ENCODE data around the gene UBE3A.

The UBE3A gene

DNA sequence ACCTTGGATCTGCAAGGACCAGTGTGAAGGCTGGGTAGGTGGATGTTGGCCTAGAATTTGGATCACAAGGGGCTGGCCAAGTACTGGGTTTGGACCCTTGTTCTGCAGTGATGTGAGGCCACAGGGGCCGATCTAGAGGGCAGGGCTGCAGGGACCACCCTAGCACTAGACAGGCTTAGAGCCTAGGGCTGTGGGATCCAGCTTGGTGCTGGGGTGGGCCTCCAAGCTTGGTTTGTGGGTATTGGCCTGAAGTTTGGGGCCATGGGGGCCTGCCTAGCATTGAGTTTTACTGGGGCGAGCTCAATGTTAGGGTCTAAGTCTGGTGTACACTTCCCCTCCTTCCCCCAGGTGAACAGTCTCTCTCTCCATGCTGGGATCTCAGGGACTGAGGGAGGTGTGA, 36.5 kb downstream of the UBE3A start:
- no peak for DNase-seq

DNA sequence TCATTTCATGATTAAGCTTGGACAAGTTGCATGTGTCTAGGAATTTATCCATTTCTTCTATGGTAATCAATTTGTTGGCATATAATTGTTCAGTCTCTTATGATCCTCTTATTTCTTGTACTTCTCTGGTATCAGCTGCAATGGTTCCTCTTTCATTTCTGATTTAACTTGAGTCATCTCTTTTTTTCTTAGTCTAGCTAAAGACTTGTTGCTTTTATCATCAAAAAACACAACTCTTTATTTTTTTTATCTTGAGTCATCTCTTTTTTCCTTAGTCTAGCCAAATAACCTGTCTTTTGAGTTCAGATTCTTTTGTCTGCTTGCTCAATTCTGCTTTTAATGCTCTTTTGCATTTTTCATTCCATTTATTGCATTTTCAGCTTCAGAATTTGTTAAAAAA, 37.3 kb downstream of the UBE3A start:
- peak; percentile 51 to 53 for DNase-seq

GRCh38 chr15:25397100-25397499, 41.7 kb downstream of the UBE3A start:
- DNase-seq, result peak; percentile 52 to 72

DNA sequence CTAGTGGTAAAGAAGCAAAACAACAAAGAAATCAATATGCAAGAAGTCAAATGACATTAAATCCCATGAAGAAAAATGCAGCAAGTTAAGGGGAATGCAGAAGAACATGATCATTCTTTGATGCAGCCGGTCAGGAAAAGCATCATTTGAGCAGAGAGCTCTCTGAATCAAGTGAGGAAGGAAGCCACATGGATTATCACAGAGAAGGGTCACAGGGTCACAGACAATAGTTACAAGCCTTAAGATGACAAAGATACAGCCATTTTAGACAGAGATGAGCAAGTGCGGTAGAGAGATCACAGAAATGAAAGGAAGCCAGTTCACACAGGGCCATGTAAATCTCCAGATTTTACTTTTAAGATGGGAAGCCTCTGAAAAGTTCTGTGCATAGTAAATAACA, 43.9 kb downstream of the UBE3A start:
- no peak for DNase-seq

DNA sequence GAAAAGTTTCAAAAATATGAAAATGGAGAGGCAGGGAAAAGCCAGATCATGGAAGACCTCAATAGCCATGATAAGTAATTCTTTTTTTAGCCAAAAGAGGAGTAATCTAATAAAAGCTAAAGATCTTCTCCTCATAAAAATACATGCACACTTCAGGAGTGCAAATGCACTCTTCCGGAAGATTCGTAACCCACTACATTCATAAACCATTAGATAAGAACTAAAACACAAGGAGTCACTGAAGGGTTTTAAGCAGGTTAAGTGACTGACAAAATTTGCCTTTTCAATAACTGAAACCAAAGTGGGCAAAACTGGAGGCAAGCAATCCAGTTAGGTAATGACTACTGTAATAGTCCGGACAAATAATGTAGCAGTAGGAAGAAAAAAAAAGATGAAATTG, 46.0 kb downstream of the UBE3A start:
- DNase-seq, result no peak

DNA sequence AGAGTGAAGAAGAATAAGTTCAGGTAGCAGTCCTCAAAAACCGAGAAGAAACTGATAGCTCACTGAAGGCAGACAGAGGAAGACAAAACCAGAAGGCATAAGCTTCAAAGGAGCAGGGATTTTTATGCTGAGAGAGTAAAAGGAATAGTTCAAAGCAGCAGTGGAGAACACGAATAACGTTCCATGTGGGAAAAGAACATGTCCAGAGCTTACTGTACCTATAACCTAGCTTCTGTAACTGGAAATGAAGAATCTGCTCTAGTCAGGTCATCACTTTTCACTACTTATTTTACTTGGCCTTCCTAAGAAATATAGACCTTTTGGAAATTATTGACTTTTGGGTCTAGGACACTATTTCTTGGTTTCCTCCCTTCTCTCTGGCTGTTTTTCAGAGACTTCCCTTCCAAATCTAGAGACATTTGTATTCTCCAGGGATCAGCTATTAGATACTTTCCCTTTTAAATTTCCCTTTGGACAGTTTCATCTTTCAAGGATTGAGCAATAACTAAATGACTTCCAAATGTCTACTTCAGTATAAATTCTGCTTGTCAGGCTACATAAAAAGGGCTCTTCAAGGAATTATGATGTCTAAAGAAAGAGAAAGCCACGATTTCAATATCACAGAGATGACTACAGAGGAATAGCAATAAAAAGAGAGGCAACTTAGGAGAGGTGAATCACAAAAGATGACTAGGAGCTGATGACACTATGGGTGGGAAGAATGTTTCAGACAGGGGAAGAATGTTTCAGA, 46.7 kb downstream of the UBE3A start:
- DNase-seq, result peak; percentile 44 to 63

DNA sequence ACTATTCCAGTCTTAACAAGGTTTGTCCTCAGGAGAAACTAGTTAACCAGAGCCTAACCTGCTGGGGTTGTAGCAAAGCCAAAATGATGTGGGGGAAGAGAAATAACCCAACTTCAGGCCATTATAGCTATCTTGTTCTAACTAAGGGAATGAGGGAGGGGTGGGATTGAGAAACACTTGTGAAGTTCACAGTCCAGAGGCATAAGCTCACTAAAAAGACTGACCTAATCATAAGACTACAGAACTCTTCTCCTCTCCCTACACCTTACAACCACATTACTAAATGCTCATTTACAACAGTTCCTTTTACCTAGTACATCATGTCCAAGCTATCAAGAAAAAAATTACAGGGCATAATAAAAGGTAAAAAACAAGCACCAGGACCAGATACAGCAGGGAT, 52.8 kb downstream of the UBE3A start:
- no peak for DNase-seq

GRCh38 chr15:25381579-25381978, 57.2 kb downstream of the UBE3A start:
- no peak for DNase-seq

GRCh38 chr15:25378501-25378901, 60.3 kb downstream of the UBE3A start:
- DNase-seq, result no peak

GRCh38 chr15:25375557-25375956, 63.3 kb downstream of the UBE3A start:
- no peak for DNase-seq

DNA sequence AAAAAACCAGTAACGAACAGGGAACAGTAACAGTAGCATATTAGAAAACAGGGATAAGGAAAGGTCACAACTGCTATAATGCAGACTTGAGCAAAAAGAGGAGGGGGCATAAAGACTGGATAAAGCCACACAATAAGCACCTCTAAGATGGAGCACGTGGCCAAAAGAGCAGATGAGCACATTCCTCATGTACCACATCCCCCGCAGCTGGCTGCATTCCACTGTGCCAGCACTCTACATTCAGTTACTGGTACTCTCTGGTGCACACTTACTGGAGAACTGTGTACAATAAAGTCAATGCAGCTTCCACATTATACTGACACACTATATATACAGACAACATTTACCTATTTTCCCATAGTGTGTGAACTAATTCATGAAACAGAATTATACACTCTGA, 64.7 kb downstream of the UBE3A start:
- no peak for DNase-seq

DNA sequence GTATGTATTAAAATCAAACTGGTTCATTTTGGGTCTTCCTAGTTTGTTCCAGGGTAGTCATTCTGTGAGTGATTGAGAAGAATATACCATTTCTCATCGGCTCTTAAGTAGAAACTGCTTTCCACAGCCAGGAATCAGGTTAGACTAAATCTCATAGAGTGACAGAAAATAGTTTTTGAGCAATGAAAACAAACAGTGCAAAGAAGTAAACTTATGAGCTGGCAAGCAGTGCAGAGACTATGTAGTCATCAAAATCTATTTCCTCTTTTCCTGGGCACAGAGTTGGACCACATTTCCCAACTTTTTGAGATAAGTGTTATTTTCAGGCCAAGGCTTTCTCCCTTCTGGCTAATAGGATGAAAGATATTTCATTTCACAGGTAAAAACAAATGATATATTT, 66.5 kb downstream of the UBE3A start:
- DNase-seq, result peak; percentile 37 to 43

GRCh38 chr15:25368850-25369249, 70.0 kb downstream of the UBE3A start:
- DNase-seq, result no peak

DNA sequence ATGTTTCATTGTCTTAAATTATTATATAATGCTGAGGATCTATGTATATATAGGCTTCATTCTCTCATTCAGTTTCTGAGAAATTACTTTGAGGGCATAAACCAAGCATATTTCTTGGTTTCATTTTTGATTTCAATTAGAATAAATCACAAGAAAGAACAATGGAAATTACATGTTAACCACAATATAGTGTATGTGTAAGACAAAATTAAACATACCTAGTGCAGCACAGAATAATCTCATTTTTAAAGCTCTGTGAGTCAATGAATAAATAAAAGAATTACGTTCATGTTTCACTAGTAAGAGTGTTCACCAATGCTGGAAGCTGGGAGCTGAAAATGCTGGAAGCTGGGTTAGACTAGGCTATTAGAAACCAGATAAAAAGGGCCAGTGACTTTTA, 72.8 kb downstream of the UBE3A start:
- no peak for DNase-seq

DNA sequence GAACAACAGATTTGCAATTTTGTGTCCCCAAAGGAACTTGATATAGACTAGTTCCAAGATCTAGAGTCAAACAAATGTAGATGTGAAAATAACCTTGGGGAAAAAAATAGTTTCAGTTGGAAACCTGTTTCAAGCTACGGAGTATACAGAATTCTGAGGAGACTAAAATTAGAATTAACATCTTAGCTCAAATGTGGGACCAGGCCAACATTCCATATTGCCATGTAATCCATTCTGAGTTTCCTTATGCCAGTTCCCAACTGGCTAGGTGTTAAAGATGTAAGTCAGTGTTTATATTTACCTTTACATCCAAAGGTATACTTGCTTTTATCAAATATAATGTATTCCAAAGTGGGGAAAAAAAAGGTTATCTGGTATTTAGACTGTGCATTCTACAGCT, 76.3 kb downstream of the UBE3A start:
- no peak for DNase-seq

DNA sequence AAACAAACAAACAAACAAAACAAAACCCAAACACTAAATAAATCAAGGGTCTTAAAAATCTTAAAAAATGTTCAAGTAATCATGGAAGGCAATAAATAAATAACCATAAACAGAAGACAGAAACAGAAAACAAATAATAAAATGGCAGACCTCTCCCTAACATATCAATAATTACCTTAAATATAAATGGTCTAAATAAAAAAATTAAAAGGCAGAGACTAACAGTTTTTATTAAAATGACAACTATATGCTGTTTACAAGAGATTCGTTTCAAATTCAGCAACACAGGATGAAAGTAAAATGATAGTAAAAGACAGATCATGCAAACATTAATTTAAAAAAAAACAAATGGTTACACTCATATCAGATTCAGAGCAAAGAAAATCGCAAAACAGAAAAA, 91.1 kb downstream of the UBE3A start:
- no peak for DNase-seq

DNA sequence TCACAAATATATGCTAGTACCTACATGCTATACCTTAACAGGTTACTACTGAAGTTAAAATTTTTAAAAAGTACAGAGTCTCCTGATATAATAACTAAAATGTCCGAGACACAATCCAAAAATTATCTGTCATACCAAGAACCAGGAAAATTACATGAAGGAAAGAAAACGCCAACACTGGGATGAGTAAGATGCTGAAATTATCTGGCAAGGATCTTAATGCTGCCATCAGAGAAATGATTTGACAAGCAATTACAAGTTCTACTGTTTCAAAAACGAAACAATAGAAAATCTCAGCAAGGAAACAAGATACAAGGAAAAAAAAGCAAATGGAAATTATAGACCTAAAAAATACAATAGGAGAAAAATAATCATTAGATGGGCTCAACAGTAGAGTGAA, 92.5 kb downstream of the UBE3A start:
- no peak for DNase-seq

- DNase-seq, result no peak
These were observed 92.9 kb downstream of the UBE3A start for GRCh38 chr15:25345943-25346342.

DNA sequence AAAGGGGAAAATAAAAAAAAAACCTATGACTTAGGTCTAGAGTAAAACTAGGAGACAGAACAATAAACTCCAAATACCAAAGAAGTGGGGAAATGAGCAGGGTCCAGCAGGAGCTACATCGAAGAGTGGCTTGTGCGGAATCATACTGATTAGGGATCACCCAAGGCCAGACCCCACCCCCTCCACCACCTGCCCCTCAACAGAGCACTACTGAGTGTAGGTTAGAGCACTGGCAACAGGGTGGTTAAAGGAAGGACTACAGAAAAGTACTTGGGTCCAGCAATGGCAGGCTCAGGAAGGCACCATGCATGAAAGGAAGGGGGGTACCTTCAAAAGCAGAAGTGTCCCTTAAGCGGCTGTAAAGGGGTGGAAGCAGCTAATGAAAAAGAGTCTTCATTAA, 96.2 kb downstream of the UBE3A start:
- DNase-seq, result no peak

DNA sequence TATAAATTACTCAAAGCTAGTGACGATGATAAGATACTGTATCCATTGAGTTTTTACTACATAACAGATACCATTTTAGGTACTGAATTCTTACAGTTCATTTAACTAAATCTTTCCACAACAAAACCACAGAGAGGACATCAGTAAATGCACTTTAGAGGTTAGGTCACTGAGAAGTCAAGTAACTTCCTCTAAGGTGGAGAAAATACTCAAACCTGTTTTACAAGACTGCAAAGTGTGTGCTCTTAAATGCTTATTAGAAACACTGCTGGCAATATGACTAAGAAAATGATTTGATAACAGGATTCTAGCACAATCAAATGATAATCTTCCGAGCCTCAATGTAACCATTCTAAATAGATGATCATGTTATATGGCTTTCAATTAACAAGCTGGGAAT, 99.4 kb downstream of the UBE3A start:
- DNase-seq, result no peak

- DNase-seq, result no peak
These were observed 103.5 kb downstream of the UBE3A start for GRCh38 chr15:25335279-25335678.

DNA sequence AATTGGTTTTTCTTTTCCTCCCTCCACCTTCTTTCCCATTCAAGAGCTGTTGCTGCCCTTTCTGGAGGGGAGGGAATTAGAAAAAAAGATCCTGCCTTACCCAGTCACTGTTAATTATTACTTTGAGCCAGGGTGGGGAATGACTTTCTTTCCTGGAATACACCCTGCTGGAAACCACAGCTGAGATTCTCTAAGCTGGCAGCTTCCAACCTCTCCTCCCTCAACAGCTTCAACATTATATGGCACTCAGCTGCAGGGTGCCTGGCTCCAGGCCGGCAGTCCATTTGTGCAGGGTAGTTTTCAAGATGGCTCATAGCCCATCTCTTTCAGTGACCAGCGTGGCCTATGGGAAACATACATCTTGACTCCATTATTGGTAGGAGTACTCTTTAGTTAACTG, 105.8 kb downstream of the UBE3A start:
- no peak for DNase-seq

- DNase-seq, result no peak
These were observed 106.5 kb downstream of the UBE3A start for GRCh38 chr15:25332306-25332705.

- DNase-seq, result no peak
These were observed 107.0 kb downstream of the UBE3A start for GRCh38 chr15:25331860-25332259.

DNA sequence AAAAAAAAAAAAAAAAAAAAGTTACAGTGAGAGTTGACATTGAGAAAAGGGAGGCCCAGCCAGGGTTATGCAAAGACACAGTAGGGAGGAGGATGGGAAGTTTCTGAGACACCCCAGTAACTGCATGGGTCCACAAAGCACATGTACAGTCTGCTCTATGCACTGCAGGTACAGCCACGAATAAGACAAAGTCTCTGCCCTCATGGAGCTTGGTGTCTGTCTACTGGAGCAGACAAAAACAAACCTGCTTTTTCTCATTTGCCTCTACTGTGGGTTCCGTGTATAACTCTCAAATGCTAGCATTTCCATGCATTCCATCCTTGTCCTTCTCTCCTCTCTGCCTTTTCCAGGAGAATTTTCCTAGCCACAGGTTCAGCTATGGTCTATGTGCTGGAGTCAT, 107.4 kb downstream of the UBE3A start:
- DNase-seq, result no peak

- DNase-seq, result no peak
These were observed 109.1 kb downstream of the UBE3A start for GRCh38 chr15:25329696-25330095.
